ENCODE data around the gene RIMBP2. TPM values are rescaled to one million over a fixed set of nuclear protein-coding genes. Genes with fewer than 3 reads are reported as not detected.

The RIMBP2 gene
- total RNA-seq, 2 experiments from 2014 or later = not detected

DNA sequence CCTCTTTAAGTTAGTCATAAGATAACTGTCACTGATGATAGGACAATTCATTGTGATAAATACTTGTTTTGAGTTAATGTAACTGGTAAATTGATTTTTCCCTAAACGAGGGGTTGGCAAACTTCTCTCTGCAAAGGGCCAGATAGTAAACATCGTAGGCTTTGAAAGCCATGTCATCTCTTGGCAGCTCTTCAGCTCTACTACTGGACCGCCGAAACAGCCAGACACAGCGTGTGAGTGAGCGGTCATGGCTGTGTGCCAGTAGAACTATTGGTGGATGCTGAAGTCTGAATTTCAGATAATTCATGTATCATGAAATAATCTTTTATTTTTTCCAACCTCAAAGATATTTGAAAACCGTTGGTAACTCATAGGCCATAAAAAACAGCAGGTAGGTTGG, 368.5 kb downstream of the RIMBP2 start:
- Histone ChIP-seq H3K27ac (ENCODE audit: low read depth in 1 of 2, low read length in 2 of 2) (no peak overlapping the region), H3K4me1 (ENCODE audit: insufficient read depth, low read length) (no peaks in the 10 kb centered on the region), H3K36me3 (ENCODE audit: insufficient read depth, low read length) (no peaks in the 10 kb centered on the region), H3K27me3 (ENCODE audit: control insufficient read depth in 1 of 2, insufficient read depth in 2 of 2, low read length in 2 of 2) (peaks cover 3 to 5% of the 10 kb centered on the region in 2 experiments), H3K9me3 (ENCODE audit: control insufficient read depth in 1 of 2, insufficient read depth in 1 of 2, low read length in 2 of 2) (no peaks in the 10 kb centered on the region), H3K4me3 (ENCODE audit: low read length) (no peak overlapping the region)
- H3K4me3 Mint-ChIP-seq = no peak overlapping the region
- ChIA-PET CTCF (no interaction called here), POLR2A (no interaction called here)
- TF ChIP-seq, protein P1, sequence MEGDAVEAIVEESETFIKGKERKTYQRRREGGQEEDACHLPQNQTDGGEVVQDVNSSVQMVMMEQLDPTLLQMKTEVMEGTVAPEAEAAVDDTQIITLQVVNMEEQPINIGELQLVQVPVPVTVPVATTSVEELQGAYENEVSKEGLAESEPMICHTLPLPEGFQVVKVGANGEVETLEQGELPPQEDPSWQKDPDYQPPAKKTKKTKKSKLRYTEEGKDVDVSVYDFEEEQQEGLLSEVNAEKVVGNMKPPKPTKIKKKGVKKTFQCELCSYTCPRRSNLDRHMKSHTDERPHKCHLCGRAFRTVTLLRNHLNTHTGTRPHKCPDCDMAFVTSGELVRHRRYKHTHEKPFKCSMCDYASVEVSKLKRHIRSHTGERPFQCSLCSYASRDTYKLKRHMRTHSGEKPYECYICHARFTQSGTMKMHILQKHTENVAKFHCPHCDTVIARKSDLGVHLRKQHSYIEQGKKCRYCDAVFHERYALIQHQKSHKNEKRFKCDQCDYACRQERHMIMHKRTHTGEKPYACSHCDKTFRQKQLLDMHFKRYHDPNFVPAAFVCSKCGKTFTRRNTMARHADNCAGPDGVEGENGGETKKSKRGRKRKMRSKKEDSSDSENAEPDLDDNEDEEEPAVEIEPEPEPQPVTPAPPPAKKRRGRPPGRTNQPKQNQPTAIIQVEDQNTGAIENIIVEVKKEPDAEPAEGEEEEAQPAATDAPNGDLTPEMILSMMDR (IDR thresholded peaks at IDR 0.05) = no peak
- H3K27me3 Mint-ChIP-seq = peaks cover 21% of the 10 kb centered on the region
- H3K27ac Mint-ChIP-seq = no peak overlapping the region
- no peaks in the 10 kb centered on the region for H3K4me1 Mint-ChIP-seq (ENCODE audit: low read depth)
- no peak for DNase-seq
- no peak for ATAC-seq (ENCODE audit: poor library complexity)
- intact Hi-C loops (cut with DNase I, micrococcal nuclease) = no loop called here
- no peaks in the 10 kb centered on the region for H3K9me3 Mint-ChIP-seq
- H3K36me3 Mint-ChIP-seq (ENCODE audit: low read depth) = no peaks in the 10 kb centered on the region

Other genes starting within 250 kb of the RIMBP2 start
- gene STX2, start 123.0 kb upstream of the RIMBP2 start, total RNA-seq = 10 to 100 TPM; 13.4 to 14.1 TPM
- 100 to 1,000 TPM; 278 to 302 TPM for gene RAN, start 155.8 kb upstream of the RIMBP2 start, total RNA-seq
- under 1 TPM in 1 of 2 experiments, not detected in 1; 0.22 TPM for gene ADGRD1, start 237.6 kb upstream of the RIMBP2 start, total RNA-seq